Fibroblast of pulmonary artery (primary cell): ENCODE data around the gene SLC4A11.

Experiments used
- DNase-seq: peaks from one replicate; pipeline ENCODE4 v3.0.0-alpha.2; 2010; ENCODE audit warnings: low read depth
- H3K4me3 ChIP-seq: replicated peaks from 2 replicates; pipeline ENCODE4 v1.5.1; 2011; ENCODE audit warnings: low read depth, mild to moderate bottlenecking, control low read depth, low read length, moderate library complexity
- TF ChIP-seq, protein P1 (sequence below): IDR thresholded peaks from 2 replicates; pipeline ENCODE4 v1.5.1; 2011; ENCODE audit warnings: mild to moderate bottlenecking, control low read depth, low read length, inconsistent platforms; ENCODE audit errors: missing control alignments

Gene SLC4A11

DNA sequence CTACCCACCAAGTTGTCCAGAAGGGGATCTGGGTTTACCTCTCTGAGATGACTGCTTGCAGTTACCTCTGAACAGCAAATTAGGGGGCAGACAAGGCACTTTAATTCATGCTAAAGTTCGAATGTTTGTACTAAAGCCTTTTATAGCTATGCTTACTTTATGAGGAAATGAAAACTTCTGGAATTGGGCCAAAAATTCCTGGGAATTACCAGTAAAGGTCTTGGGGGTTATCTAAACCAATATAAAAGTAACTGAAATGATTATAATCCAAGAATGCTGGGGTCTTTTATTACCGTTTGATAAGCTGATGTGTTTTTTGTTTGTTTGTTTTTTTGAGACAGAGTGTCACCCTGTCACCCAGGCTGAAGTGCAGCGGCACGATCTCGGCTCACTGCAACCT lies 57.7 kb downstream of the SLC4A11 start:
- no peak for DNase-seq
- TF ChIP-seq, protein P1, sequence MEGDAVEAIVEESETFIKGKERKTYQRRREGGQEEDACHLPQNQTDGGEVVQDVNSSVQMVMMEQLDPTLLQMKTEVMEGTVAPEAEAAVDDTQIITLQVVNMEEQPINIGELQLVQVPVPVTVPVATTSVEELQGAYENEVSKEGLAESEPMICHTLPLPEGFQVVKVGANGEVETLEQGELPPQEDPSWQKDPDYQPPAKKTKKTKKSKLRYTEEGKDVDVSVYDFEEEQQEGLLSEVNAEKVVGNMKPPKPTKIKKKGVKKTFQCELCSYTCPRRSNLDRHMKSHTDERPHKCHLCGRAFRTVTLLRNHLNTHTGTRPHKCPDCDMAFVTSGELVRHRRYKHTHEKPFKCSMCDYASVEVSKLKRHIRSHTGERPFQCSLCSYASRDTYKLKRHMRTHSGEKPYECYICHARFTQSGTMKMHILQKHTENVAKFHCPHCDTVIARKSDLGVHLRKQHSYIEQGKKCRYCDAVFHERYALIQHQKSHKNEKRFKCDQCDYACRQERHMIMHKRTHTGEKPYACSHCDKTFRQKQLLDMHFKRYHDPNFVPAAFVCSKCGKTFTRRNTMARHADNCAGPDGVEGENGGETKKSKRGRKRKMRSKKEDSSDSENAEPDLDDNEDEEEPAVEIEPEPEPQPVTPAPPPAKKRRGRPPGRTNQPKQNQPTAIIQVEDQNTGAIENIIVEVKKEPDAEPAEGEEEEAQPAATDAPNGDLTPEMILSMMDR, result no peak
- no peak overlapping the region for H3K4me3 ChIP-seq

DNA sequence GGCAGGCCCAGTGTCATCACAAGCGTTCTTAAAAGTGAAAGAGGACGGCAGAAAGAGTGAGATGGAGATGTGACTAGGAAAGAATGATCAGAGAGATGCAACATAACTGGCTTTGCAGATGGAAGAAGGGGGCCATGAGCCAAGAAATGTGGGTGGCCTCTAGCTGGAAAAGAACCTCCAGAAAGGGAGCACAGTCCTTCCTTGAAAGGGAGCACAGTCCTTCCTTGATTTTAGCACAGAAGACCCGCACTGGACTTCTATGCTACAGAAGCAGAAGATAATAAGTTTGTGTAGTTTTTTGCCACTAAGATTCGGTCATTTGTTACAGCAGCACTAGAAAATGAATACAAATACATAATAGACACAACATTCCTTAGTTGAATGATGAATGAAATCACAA lies 58.7 kb downstream of the SLC4A11 start:
- H3K4me3 ChIP-seq, result no peak overlapping the region
- TF ChIP-seq, protein P1, result no peak
- no peak for DNase-seq

DNA sequence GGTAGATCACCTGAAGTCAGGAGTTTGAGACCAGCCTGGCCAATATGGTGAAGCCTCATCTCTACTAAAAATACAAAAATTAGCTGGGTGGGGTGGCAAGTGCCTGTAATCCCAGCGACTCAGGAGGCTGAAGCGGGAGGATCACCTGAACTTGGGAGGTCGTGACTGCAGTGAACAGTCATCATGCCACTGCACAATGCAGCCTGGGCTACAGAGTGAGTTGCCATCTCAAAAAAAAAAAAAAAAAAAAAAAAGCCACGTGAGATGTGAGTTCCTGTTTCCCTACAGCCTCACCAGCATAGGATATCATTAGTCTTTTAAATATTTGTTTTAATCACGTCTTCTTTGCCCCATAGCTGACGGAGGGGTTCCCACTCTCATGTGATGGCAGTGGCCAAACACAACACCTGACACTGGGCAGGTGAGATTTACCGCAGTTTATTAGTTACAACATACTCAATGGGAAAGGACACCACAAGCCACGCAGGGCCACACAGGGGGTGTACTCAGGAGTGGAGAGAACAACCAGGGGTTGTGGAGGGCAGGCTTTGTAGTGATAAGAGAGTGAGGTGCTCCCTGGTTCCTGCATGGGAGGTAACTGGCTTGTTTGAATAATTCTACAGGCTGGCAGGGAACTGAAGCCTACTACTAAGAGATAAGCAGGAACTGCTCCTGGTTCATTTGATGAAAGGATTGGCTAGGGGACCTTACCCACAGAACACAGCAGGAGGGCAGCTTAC lies 61.1 kb downstream of the SLC4A11 start:
- no peak overlapping the region for H3K4me3 ChIP-seq
- TF ChIP-seq, protein P1, result no peak
- no peak for DNase-seq
